ACC112 (cell line): ENCODE data around the gene ILKAP.
A peak's percentile ranks its signal among the peaks of the same experiment; 100 is the strongest.
"Not testable (repeated sequence)": the region's sequence is repeated elsewhere in the genome, so short reads cannot be mapped to it uniquely, and the experiment has no call there.

ENCODE experiments used
- H2AFZ ChIP-seq: fragments of 200-600 bp; sonication (generic); one replicate; pipeline ENCODE4 v1.6.0; 2017; ENCODE audit warnings: antibody characterized with exemption, low read length; ENCODE audit not compliant: unreplicated experiment
- H3K27ac ChIP-seq: fragments of 200-600 bp; sonication (generic); 2 replicates; pipeline ENCODE4 v1.5.1; 2014; ENCODE audit warnings: low read depth, mild to moderate bottlenecking, antibody characterized with exemption, low read length, moderate library complexity
- H3K27me3 ChIP-seq: fragments of 200-600 bp; sonication (generic); 2 replicates; pipeline ENCODE4 v1.6.1; 2014; ENCODE audit warnings: mild to moderate bottlenecking, antibody characterized with exemption, low read length, moderate library complexity, mixed read lengths; ENCODE audit not compliant: insufficient read depth
- H3K36me3 ChIP-seq: fragments of 200-600 bp; sonication (generic); 2 replicates; pipeline ENCODE4 v1.6.1; 2016; ENCODE audit warnings: mild to moderate bottlenecking, antibody characterized with exemption, low read length, moderate library complexity, mixed read lengths; ENCODE audit not compliant: insufficient read depth
- H3K4me1 ChIP-seq: fragments of 200-600 bp; sonication (generic); one replicate; pipeline ENCODE4 v1.6.1; 2016; ENCODE audit warnings: low read length, mixed read lengths; ENCODE audit not compliant: insufficient read depth, unreplicated experiment, control insufficient read depth
- H3K4me3 ChIP-seq: fragments of 200-600 bp; sonication (generic); 2 replicates; pipeline ENCODE4 v1.5.1; 2014; ENCODE audit warnings: mild to moderate bottlenecking, low read depth, low read length
- H3K79me2 ChIP-seq: fragments of 200-600 bp; sonication (generic); one replicate; pipeline ENCODE4 v1.6.0; 2016; ENCODE audit warnings: low read length; ENCODE audit not compliant: control insufficient read depth, unreplicated experiment, insufficient read depth

Gene ILKAP

DNA sequence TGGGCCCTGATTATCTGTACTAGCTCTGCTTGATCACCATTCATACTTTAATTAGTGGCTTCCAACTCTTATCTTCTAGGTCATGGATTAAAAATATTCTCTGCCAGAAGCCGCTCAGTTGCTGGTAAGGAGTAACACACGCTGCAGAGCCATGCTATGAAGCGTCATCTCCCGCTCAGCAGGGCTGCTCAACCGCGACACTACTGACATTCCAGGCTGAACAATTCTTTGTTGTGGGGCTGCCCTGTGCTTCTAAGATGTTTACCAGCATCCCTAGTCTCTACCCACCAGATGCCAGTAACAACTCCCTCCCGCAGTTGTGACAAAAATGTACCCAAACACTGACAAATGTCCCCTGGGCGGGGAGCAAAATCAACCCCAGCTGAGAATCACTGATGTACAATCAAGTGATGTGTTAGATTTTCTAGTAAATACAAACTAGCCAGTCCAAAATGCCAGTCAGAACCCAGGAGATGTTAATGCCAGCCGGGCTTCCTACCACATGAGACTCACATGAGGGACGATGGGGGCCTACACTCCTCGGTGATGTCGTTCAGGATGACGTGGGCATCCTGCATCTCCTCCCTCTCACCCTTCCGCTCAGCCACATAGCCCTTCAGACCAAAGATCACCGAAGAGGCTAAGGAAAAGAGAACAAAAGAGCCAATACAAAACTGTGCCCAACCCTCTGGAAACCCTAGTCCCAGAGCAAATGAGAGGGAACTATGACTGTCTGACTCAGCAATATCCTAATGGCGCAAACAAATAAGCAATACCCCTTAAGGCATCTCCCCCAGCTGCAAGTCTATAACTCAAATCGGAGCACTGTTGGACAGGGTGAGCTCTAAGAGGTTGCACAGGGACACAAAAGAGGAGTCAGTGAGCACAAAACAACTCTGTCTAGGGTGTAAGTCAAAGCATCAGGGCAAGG lies 15.6 kb downstream of the ILKAP start:
- Histone ChIP-seq H3K79me2 (no peaks in the 10 kb centered on the region), H3K4me3 (no peak overlapping the region), H3K4me1 (no peaks in the 10 kb centered on the region), H3K27ac (no peak overlapping the region), H3K36me3 (peaks cover 39% of the 10 kb centered on the region), H3K27me3 (no peaks in the 10 kb centered on the region), H2AFZ (no peak overlapping the region)

DNA sequence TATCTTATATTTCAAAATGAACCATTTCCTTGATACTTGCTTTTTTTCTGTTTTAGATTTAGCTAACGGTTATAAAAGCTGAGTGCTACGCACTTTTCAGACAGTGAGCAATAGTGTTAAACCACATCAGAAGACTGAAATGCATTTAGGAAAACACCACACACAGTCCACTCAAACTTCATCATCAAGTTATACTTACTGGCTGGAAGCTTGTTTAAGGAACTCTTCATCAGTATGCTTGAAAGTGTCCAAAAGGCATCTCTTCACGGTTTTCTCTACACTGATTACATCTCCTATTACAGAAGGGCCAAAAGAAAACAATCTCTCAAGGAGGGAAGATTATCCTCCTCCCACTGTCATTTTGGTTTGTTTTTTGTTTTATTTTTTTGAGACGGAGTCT lies 19.7 kb downstream of the ILKAP start:
- H3K27me3 ChIP-seq: no peaks in the 10 kb centered on the region
- no peaks in the 10 kb centered on the region for H3K4me1 ChIP-seq
- H3K79me2 ChIP-seq: no peaks in the 10 kb centered on the region
- no peak overlapping the region for H3K27ac ChIP-seq
- no peak overlapping the region for H2AFZ ChIP-seq
- H3K36me3 ChIP-seq: peaks cover 48% of the 10 kb centered on the region
- H3K4me3 ChIP-seq: no peak overlapping the region

DNA sequence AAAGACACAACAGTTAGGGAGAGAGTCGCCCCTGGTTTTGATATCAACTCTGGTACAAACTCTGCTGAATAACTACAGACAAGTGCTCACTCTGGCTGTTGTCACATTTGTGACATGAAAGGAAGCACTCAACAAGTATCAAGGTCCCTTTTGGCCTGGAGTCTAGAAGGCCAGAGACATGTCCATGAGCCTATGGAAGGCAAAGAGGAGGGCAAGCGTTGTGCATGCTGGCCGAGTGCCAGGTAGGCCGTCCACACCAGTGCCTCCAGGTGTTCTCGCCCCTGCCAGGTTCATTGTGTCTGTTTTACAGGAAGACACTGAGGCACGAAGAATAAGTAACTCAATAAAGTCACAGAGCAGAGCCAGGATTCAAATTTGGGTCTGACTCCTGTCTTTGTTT lies 21.1 kb downstream of the ILKAP start:
- Histone ChIP-seq H3K27ac (no peak overlapping the region), H3K4me3 (no peak overlapping the region), H3K36me3 (peaks cover 35% of the 10 kb centered on the region; the same call in 1 of the 2 replicates)

DNA sequence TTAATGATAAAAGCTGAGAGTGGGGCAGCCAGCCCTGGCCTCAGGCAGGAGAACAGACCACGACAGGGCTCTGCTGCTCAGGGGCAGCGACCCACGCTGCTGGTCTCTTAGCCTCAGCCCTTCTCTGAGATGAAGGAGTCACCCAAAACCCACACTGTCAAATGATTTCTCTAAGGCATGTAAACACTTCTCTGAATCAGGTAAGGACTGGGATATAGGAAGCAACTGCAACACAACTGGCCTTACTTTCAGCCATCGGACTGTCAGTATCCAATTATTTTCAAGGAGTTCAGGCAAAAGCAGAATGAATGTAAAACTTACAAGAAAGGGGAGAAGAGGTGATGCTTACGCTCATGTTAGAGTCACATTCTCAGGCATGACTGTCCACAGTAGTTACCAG lies 22.9 kb downstream of the ILKAP start:
- Histone ChIP-seq H3K36me3 (peaks cover 35% of the 10 kb centered on the region), H2AFZ (no peak overlapping the region), H3K4me1 (no peaks in the 10 kb centered on the region), H3K27me3 (no peaks in the 10 kb centered on the region), H3K79me2 (no peaks in the 10 kb centered on the region), H3K4me3 (no peak overlapping the region), H3K27ac (no peak overlapping the region)

More for the DNA sequence above, 21.1 kb downstream of the ILKAP start:
- no peaks in the 10 kb centered on the region for H3K27me3 ChIP-seq
- H3K4me1 ChIP-seq: no peaks in the 10 kb centered on the region
- H2AFZ ChIP-seq: no peak overlapping the region
- H3K79me2 ChIP-seq: no peaks in the 10 kb centered on the region

DNA sequence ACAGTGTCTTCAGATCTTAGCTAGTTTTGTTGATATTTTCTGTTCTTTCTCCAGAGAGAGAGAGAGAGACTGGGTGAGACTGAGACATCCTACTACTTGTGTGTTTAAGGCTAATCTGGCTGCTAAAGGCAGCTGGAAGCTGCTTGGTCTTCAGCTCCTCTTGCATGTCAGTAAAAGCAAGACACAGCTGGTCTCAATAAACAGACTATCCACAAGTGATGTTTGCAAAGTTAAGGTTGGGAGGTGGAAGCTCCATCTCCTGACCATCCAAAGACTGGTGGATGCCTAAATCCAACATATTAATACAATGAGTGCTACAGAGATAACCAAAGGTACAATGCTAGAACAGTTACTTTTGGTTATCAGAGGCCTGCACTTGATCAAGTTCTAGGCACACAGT lies 26.9 kb downstream of the ILKAP start:
- Histone ChIP-seq H3K4me1 (peaks cover 3% of the 10 kb centered on the region), H3K27ac (no peak overlapping the region), H3K79me2 (no peaks in the 10 kb centered on the region), H3K4me3 (no peak overlapping the region), H3K27me3 (no peaks in the 10 kb centered on the region), H3K36me3 (peaks cover 17% of the 10 kb centered on the region), H2AFZ (no peak overlapping the region)

DNA sequence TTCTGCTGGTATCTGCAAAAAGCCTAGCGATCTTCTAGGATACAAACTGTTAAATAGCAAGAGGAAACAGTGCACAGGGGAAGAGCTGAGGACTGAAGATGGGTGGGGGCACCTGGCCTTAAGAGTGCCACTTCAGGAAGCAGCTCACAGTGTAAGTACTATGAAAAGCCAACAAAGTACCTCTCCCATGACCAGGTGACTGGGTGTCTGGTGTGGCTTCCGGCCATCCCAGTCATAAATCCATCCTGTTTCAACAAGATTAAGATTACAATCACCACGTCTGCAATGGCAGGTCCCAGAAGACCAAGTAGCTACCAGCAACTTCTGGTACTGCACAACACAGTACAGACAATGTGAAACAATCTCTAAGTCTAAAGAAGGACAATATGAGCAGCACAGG lies 28.8 kb downstream of the ILKAP start:
- Histone ChIP-seq H3K79me2 (no peaks in the 10 kb centered on the region), H3K27ac (no peak overlapping the region), H3K27me3 (no peaks in the 10 kb centered on the region), H3K4me3 (no peak overlapping the region), H3K36me3 (peaks cover 10% of the 10 kb centered on the region), H3K4me1 (peaks cover 19% of the 10 kb centered on the region), H2AFZ (no peak overlapping the region)

DNA sequence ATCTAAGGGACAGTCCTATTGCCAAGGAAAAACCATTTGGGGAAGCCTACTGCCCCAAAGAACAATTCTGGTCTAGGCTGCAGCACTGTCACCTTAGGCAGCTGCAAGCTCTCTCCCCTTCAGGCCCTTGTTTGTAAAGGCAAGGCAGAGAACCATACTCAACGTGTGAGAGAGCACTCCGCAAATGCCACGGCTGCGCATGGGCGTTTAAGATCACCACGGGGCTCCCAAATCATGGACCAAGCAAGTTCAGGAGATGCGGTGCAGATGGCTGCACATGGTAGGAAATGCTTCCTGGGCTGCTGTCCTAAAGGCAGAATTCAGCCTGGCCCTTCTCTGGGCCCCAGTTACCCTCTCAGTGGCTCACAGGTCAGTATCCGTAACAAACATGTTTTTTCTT lies 29.2 kb downstream of the ILKAP start:
- Histone ChIP-seq H3K79me2 (no peaks in the 10 kb centered on the region), H3K27me3 (no peaks in the 10 kb centered on the region), H3K27ac (no peak overlapping the region), H3K4me1 (peaks cover 22% of the 10 kb centered on the region), H3K4me3 (no peak overlapping the region), H3K36me3 (peaks cover 6% of the 10 kb centered on the region), H2AFZ (no peak overlapping the region)

DNA sequence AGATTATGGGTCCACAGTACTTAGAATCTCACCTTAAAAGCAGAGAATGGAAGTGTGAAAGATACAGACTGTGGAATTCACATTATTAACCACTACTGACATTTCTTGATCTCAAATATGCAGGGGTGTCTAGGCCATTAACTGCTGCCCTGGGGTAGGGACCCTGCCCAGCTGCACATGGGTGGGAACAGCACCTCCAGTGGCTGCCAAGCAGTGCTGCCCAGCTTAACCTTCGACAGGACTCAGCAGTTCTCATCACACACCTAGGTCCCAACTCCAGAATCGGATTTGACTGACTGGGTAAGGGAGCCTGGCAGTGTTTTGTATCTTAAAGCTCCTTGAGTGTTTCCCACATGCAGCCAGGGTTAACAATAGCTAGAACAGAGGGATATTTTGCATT lies 29.8 kb downstream of the ILKAP start:
- Histone ChIP-seq H2AFZ (no peak overlapping the region), H3K4me3 (no peak overlapping the region), H3K27ac (no peak overlapping the region), H3K36me3 (no peaks in the 10 kb centered on the region; the same call in none of the 2 replicates), H3K4me1 (peaks cover 28% of the 10 kb centered on the region), H3K79me2 (no peaks in the 10 kb centered on the region), H3K27me3 (no peaks in the 10 kb centered on the region)

DNA sequence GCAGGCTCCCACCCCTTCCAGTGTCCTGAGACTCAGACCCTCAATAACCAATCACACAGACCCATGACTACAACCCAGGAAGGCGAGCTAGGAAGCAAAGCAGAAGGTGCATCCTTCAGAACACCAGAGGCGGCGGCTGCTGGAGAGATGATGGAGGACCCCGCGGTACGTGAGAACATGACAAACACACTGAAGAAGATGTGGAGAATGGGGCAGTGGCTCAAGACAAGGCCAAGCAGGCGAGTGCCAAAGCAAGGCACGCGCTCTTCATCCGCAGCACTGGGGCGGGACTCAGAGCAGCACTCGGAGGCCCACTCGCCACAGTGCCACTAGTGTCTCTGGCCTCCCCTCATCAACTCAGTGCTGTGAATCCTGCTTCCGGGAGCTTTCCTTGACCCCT lies 31.1 kb downstream of the ILKAP start:
- Histone ChIP-seq H3K4me3 (no peak overlapping the region), H2AFZ (no peak overlapping the region), H3K79me2 (no peaks in the 10 kb centered on the region), H3K27me3 (no peaks in the 10 kb centered on the region), H3K27ac (no peak overlapping the region; the same call in 1 of the 2 replicates), H3K4me1 (peaks cover 40% of the 10 kb centered on the region), H3K36me3 (no peaks in the 10 kb centered on the region; the same call in none of the 2 replicates)

DNA sequence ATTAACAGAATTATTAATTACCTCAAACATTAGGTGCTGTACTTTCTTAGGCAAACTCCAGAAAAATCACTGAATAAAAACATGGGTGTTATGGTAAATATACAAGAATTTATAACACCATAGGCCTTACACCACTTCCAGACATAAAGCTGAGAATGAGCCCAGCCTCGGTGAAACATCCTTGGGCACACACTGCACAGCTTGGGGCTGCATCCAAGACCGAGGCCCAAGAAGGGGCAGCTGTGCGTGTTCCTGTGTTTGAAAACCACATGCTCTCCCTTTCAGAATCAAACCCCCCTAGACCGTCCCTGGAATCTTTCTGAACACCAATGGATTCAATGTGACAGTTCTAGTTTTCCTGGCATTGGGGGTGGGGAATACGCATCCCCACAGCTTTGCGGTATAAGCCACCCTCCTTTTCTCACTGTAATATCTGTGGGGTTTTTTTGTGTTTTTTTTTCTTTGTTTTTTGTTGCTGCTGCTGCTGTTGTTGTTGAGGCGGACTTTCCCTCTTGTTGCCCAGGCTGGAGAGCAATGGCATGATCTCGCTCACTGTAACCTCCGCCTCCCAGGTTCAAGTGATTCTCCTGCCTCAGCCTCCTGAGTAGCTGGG lies 31.8 kb downstream of the ILKAP start:
- Histone ChIP-seq H3K27me3 (no peaks in the 10 kb centered on the region), H2AFZ (no peak overlapping the region), H3K4me1 (peaks cover 45% of the 10 kb centered on the region), H3K27ac (peak overlapping the region; percentile 99), H3K36me3 (no peaks in the 10 kb centered on the region; the same call in none of the 2 replicates), H3K79me2 (no peaks in the 10 kb centered on the region), H3K4me3 (no peak overlapping the region)

DNA sequence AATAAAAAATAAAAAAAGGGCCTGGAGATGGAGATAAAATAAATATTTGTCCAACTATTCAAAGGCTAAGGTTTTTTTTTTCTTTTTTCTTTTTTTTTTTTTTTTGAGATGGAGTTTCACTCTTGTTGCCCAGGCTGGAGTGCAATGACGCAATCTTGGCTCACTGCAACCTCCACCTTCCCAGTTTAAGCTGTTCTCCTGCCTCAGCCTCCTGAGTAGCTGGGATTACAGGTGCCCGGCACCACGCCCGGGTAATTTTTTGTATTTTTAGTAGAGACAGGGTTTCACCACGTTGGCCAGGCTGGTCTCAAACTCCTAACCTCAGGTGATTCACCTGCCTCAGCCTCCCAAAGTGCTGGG lies 32.4 kb downstream of the ILKAP start:
- not testable (repeated sequence) for H3K79me2 ChIP-seq, H3K36me3 ChIP-seq, H3K4me3 ChIP-seq, H2AFZ ChIP-seq, H3K27me3 ChIP-seq
- Histone ChIP-seq H3K4me1 (peaks cover 45% of the 10 kb centered on the region), H3K27ac (peak overlapping the region; percentile 99)
